Anterior cingulate cortex (tissue), 58 donors: ENCODE results near the gene MARCKS.
A peak's percentile ranks its signal among the peaks of the same experiment; 100 is the strongest.

Experiments used
- DNase-seq, 58 donors: peaks; one replicate each; lab custom pipeline; 2025; lab: John Stamatoyannopoulos, UW

The MARCKS gene

GRCh38 chr6:113856625-113857555 lies at the start of gene MARCKS:
Gene MARCKS, plus strand, starts transcription at chr6:113857345. Its CDS starts 401 bp downstream, at chr6:113857746.
- DNase-seq: peak; percentile 13 to 88 (median 70)

- DNase-seq: peak in 1 of 58 donors; percentile 33
These were observed 47.3 kb upstream of the MARCKS start for GRCh38 chr6:113809826-113810225.

- no peak for DNase-seq
These were observed 44.0 kb upstream of the MARCKS start for GRCh38 chr6:113813142-113813541.

- no peak for DNase-seq
These were observed 38.6 kb upstream of the MARCKS start for GRCh38 chr6:113818578-113818977.

GRCh38 chr6:113819169-113819830 lies 37.8 kb upstream of the MARCKS start:
- no peak for DNase-seq

- no peak for DNase-seq
These were observed 36.4 kb upstream of the MARCKS start for GRCh38 chr6:113820761-113821160.

- no peak for DNase-seq
These were observed 35.7 kb upstream of the MARCKS start for GRCh38 chr6:113821445-113821844.

GRCh38 chr6:113823916-113824315 lies 33.2 kb upstream of the MARCKS start:
- no peak for DNase-seq

- DNase-seq: no peak
These were observed 32.7 kb upstream of the MARCKS start for GRCh38 chr6:113824411-113824810.

- no peak for DNase-seq
These were observed 32.3 kb upstream of the MARCKS start for GRCh38 chr6:113824866-113825265.

- peak in 56 of 58 donors; percentile 2 to 89 (median 72) for DNase-seq
These were observed 31.4 kb upstream of the MARCKS start for GRCh38 chr6:113825781-113826180.

- DNase-seq: no peak
These were observed 28.0 kb upstream of the MARCKS start for GRCh38 chr6:113828984-113829695.

GRCh38 chr6:113829696-113830045 lies 27.5 kb upstream of the MARCKS start:
- DNase-seq: no peak

- DNase-seq: no peak
These were observed 27.0 kb upstream of the MARCKS start for GRCh38 chr6:113830140-113830539.

GRCh38 chr6:113833537-113833936 lies 23.6 kb upstream of the MARCKS start:
- no peak for DNase-seq

- no peak for DNase-seq
These were observed 20.0 kb upstream of the MARCKS start for GRCh38 chr6:113837170-113837569.

GRCh38 chr6:113842165-113842564 lies 15.0 kb upstream of the MARCKS start:
- DNase-seq: no peak

GRCh38 chr6:113843500-113844073 lies 13.6 kb upstream of the MARCKS start:
- no peak for DNase-seq

- DNase-seq: no peak
These were observed 10.6 kb upstream of the MARCKS start for GRCh38 chr6:113846577-113846976.

GRCh38 chr6:113847447-113847846 lies 9.7 kb upstream of the MARCKS start:
- no peak for DNase-seq

GRCh38 chr6:113848280-113848679 lies 8.9 kb upstream of the MARCKS start:
- no peak for DNase-seq
